Activated CD4-positive, alpha-beta T cell treated with anti-CD3 and anti-CD28 coated beads, Interleukin-2, amount 50 U/mL, for 24 hours (primary cell): ENCODE results near the gene KCND1.

ENCODE experiments used
- DNase-seq, 2 donors: peaks; one replicate each; pipeline ENCODE4 v3.0.0-alpha.2; 2020; ENCODE audit warnings: low read depth in 1 of 2, low spot score in 1 of 2

The KCND1 gene

DNA sequence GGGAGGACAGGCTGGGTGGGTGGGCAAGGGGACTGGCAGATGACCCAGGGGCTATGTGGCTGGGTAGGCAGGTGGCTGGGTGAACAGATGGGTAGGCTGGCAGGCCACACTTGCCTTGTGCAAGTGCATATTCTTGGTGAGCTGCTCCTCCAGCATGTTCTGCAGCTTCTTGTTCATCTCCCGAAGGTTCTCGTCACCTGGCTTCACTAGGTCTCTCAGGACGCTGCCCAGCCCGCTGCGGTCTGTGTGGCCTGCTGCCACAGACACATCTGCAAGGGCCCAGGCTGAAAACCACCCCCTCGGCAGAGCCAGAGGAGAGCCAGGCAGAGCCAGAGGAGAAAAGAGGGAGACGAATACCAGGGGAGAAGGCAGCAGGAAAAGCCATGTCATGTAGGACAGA lies 3.4 kb upstream of the KCND1 start:
- DNase-seq = no peak

DNA sequence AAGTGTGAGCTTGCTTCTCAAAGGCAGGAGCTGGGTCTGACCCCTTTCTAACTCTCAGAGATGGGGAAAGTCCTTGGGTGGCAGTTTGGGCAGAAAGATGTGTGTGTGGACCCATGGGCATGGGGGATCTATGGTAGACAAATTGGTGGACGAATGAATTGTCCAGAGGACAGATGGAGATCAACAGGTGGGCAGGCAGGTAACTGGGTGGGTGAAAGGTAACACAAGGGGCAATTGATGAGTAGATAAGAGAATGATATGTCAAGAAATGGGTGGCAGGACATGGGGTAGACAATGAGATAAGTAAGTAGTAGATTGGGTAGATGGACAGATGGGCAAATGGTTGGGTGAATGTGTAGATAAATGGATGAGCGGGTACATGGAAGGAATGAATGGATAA lies 2.9 kb upstream of the KCND1 start:
- no peak for DNase-seq

DNA sequence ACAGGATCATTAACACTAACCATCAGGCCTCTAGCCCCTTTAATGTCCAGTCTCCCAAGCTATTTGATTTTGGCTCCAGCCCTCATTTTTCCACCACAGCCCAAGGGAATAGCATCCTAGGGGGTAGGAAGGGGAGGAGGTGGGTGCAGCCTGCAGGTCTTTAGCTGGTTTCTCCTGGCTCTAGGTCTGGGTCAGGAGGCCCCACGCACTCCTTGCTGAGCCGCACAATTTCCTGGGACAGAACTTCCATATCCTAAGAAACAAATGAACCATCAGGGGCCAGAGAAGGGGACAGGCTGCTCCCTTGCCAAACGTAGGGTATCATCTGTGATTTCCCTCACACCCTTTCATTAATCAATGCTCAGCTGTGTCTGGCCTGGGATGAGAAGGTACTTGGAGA lies 2.4 kb upstream of the KCND1 start:
- no peak for DNase-seq

DNA sequence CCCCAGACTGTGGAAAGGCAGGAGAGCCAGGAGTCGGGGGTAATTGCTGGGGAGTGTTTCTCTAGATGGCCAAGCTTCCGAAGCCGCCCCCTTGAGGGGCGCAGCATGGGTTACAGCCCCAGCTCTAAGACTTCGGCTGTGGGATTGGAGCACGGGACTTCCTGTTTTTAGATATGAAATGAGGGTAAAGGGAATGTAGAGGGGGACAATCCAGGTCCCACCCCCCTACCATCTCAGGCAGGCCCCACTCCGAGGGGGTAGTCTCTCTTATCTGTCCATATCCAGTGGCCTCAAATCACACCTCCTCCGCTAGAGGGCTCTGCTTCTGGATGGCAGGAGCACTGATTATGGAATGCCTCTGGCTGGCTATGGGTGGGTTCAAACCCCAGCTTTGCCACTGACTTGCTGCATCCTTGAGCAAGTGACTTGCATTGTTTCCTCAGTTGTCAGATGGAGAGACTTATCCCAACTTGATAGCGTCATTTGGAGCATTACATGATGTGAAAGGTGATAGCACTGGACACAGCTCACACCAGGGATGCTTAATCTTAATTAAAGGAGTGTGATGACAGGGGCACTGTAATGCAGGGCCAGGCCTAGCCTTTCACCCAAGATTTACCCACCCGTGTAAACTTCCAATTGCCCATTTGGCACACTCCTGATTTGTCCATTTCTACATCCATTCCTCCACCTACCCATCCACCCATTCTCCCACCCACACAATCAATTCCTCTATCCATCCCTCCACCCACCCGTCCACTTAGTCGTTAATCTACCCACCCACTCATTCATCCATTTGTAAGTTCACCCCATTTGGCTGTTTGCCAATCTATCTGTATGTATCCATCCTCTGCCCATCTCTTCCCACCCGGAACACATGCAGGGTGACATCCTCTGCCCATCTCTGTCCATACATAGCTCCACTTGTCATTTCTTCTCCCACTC lies 848 bp upstream of the KCND1 start:
- DNase-seq = no peak

DNA sequence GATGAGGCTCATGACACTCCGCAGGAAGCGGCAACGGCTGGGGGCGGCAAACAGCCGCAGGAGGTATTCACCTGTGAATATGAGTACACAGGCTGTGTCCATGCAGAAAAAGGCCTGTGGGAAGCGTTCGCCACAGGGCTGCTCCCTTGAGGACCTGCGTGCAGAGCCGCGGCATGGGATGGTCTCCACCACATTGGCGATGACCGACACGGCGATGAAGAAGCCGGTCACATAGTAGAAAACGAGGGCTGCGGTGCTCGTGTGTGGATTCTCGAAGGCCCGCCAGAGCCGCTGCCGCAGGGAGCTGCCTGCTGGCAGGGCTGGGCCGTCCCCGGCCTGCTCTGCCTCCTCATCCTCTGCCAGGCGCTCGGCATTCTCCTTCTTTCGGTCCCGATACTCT lies 2.2 kb downstream of the KCND1 start:
- no peak for DNase-seq

DNA sequence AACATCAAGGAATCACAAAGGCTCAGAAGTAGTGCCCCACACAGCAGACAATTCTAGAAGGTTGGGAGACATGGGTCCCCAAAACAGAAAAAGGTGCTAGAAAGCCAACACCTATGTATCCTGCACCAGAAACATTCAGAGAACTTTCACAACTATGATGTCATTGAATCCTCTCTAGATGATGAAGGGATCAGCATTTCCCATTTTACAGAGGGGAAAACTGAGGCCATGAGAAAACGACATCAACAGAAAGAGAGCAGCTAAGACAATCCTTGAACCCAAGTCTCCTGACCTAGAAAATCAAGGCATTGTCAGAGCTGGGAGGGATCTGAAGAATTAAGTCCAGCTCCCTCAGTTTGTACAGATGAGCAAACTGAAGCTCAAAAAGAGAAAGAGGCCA lies 3.3 kb downstream of the KCND1 start:
- DNase-seq = no peak

DNA sequence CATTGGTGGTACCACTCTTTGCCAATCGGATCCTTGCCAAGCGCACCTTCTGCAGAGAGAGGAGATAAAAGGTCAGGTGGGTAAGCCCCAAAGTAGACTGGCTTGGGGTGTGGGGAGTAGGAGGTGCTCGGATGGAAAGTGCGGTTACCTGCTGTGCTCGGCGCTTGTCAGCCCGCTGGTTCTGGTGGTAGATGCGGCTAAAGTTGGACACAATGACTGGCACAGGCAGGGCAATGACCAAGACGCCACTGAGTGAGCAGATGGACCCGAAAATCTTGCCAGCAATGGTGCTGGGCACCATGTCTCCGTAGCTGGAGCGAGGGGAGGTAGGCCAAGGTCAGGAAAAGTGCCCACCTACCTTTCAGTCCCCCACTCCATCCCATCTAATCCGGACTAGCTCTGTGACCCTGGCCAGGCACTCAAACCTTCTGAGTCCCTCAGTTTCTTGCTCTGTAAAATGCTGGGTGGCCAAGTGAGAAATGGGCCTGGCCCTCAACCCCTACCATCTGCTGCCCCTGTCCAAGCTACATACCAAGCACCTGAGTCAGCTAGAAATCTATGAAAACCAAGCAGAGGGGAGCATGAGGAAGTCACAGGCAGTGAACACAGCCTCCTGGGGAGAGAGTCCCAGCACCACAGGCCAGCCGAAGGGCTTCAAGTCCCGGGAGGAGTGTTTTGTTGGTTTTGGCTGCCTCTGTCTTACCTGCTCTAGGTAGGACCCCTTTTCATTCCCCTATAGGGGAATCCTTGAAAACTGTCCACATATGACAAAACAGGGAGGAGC lies 4.7 kb downstream of the KCND1 start:
- DNase-seq = no peak

DNA sequence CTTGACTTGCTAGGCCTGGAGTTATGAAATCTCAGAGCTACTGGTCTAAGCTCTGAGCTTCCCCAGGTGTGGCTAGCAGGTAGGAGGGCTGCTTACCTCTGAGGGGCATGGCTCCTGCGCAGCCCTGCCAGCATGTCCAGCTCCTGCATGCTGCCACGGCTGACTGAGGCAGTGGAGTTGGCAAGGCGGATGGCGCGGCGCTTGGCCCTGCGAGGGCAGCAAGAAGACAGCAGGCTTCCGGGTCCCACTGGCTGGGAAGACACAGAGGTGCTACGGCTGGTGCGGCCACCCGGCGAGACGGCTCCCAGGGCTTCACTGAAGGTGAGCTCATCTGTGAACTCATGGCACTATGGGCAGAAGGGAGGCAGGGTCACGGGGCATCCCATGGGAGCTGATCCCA lies 5.7 kb downstream of the KCND1 start:
- DNase-seq = no peak

DNA sequence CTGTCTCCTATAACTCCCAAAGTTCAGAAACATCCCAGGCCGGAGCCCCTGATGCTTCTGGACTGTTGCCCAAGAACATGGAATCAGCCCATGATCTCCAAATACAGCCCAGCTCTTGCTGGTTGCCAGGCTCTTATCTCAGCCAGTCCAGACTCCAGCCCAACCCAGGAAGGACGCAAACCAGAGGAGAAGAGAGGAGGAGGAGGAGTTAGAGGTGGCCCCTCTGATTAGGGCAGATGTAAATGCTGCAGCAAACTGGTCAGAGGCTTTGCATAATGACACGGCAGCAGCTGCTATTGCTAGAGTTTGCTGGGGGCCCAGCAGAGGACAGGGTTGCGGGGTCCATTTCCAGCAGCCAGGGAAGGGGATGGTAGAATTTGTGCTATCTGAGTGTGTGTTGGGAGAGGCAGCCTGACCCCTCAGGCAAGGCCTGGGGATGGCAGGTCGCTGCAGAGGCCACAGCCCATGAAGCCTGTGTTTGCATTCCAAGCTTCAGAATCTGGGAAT lies 10.0 kb downstream of the KCND1 start:
- DNase-seq = no peak

DNA sequence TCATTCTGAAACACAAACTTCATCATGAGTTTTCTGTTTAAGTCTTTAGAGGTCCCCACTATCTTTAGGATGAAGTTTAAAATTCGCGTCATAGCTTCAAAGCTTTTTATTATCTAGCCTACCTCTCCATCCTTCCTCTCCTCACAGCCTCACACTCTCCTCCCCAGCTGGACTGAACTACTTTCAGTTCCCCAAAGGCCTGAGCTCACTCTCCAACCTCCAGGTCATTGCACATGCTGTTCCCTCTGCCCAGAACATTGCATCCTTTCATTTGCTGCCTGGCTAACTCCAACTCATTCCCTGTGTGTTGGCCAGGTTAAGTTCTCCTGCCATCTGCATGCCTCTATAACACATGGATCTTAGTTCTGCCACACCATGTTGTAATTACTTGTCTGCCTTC lies 11.4 kb downstream of the KCND1 start:
- no peak for DNase-seq

DNA sequence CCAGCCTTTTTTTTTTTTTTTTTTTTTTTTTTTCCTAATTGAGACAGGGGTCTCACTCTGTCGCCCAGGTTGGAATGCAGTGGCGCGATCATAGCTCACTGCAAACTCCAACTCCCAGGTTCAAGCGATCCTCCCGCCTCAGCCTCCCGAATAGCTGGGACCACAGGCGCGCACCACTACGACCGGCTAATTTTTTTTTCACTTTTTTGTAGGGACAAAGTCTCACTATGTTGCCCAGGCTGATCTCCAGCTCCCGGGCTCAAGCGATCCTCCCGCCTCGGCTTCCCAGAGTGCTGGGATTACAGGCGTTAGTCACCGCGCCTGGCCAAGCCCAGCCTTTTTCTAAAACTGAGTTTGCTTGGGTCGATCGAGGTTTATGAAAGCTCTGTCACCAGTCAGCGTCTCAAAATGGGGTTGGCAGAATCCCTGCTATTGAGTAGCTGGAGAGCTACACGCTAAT lies 13.0 kb downstream of the KCND1 start:
- no peak for DNase-seq

DNA sequence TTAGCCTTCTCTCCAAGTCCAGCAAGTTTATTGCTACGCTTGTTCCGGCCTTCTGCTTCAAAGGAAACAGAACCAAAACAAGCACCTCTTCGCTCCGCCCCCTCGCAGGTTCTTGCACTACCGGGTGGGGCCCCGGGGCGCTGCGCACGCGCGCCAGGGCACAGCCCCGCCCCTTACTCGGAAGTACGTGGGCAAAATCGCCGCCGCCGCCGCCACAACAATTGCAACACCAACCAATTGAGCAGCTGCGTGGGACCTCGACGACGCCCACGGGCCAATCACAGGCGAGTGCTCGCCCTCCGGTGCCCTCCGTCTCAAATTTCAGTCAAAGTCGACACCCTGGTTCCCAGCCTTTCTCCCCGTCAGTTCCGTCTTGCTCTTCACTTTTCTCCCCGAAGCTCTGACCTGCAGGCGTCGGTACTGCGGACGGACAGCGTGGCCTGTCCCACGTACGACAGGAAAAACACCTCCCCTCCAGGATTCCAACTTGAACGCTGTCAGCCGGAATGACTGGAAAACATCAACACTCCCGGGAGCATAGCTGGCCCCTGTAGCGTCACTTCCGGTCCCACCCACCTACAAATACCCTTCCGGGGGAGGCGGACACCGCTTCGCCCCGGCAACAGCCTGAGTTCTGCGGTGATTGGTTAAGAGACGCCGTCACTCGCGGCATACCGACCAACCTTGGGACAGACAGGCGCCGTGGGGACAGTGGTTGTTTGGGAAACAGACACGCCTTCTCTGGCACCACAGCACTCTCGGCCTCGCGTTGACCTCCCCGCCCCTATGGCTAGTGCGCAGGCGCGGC lies 13.6 kb downstream of the KCND1 start:
- DNase-seq = peak; percentile 76 to 91

DNA sequence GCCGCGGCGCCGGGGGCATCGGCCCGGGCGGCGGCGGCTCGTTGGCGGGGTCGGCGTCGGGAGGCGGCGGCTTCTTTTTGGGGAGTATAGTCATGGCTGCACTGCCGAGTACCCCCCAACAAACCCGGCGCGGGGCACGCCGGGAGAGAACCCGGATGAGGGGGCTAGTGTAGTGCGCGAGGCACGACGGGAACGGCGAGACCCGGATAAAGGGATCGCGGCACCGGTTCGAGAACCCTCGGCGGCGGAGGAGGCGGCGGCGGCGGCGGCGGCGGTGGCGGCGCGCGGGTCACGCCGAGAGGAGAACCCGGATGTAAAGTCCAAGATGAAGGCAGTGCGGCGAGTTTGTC lies 14.2 kb downstream of the KCND1 start, which contains the start of gene OTUD5:
Gene OTUD5 (minus strand): TSS at position 131 of the 350 bp plus-strand sequence. CDS start 37 bp downstream, at position 94.
- peak; percentile 52 to 54 for DNase-seq

DNA sequence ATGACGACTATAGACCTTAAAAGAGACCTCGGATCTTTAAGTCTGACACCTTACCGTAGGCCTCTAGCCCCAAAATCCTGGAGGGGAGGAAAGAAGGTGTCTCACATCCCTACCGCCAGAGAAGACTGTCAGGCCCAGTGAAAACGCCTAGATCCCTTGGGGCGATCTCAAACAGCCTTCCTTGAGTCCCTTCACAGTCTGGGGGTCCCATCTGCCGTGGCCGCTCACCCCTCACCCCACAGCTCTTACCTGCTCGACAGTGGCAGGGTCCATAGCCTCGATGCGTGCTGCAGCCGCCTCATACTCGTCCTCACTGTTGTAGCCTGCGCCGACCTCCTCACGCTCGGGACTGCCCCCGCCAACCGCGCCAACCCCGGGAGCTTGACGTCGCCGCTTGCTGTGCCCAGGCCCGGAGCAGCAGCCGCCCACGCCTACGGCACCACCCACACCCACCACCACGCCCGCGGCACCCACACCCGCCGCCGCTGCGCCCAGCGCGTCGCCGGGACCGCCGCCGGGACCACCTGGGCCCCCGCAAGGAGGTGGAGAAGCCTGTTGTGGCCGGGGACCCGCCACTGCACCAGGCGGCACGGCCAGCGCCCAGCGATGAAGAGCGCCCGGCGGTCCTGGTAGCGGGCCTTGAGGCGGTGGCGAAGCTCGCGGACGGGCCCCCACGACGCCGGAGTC lies 14.8 kb downstream of the KCND1 start:
- DNase-seq = no peak

DNA sequence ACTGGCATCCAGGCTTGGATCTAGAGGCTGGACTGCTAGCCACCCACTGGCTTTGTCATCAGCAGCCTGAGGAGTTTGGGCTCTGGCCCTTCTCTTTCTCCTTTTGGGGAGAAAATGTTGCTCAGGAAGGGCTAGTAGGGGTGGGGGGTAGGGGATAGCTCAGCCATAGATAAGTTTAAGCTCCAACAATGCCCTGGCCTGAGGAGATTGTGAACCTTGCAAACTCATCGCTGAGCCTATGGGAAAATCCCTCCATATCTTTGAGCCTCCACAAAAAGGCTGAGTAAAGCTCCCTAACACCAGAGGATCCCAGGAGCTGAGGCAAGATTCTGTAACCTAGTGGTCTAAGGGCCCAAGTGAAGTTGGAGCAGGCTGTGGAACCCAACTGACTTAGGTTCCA lies 23.1 kb downstream of the KCND1 start:
- no peak for DNase-seq

DNA sequence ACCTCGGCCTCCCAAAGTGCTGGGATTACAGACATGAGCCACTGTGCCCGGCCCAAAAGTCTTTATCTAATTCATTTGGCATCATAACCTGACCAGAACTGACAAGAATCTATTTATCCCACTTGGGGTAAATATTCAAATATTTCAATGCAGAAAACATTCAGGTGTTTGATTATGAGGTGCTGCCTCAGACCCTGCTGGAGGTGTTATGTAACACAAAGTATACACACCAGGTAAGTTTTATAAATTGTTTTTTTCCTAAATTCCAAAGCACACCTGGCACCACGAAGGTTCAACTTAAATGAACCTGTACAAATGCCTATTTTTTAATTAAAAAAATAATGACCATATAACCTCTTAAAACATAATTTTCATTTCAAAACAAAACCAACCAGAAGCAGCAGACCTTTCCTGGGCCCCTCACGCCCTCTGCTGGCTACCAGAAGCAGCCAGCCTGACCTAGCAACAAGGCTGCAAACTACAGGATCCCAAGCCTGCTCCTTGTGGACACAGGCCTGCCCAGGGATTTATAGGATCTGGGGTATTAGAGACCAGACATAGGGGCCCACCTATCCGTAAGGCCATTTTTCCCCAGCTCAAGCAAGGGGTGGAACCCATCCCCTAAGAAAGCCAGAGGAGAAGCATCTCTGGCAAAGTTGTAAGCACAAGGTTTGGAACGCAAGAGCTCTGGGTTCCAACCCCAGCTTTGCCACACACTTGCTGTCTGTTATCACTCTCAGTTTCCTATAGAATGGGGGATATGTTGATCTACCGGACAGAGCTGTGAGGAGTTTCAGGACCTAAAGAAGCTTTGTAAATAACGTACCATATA lies 25.9 kb downstream of the KCND1 start:
- DNase-seq = no peak

DNA sequence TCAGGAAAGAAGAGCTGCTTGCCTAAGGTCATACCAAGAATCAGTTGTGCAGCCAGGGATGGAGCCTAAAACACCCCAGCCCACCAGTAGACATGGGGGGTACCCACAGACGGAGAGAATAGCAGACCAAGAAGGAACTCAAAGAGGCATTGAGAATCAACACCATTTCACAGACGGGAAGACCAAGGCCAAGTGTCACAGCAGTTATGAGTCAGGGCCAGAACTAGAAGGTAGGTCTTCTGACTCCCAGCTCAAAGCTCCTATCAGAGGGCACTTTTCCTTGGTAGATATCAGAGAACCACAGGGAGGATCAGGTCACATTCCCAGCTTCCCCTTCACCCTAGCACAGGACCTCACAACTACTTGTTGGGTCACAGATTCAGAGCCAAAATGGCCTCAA lies 28.7 kb downstream of the KCND1 start:
- DNase-seq = no peak

DNA sequence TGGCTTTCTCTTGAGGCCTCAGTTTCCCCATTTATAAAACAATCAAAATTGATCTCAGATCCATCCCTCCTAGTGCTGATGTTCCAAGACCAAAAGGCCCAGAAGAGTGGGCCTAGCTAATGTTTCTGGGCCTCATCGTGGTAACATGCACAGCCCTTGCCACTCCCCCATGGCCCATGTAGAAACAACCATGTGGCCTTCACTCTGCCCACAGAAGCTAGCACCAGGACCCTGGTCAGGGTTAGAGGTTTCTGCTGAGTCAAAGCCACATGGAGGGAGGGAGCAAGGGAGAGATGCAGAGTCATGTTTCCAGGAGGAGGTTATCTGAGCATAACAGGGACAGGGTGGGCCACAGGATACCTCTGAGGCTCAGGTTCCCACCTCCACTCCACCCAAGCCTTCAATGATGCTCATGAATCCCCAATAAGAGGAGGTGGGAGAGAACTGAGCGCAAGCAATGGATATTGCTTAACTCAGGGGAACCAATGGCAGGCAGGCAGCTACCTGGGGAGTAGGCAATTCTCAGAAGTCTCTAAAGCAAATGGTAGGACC lies 31.2 kb downstream of the KCND1 start:
- no peak for DNase-seq

DNA sequence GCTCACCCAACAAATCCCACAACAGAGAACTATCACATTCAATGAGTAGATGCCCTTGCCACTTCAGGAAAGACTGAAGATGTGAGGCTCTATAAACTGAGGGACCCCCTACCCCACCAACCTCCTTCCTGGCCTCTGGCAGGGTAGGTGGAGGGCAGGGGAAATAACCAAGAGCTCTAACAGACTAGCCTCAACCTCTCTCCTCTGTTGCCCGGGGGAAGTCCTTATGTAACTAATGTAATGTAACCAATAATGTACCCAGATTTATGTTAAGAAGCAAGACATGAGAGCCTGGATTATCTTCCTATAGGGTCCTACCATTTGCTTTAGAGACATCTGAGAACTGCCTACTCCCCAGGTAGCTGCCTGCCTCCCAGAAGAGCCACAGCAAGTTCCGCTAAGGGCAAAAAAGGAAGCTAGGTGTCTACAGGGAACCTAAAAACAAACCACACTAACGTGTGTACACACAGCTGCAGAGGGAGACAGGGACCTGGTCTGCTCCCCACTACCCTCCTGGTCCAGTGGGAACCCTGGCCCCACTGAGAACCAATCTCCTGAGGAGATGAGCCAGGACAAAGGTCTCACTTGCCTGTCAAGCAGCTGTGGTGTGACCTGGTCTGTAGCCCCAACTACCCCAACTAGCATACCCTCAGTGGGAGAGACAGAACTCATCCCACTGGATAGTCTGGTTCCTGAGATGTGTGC lies 32.0 kb downstream of the KCND1 start:
- DNase-seq = no peak
